ENCODE measurements around the gene SSTR3. TPM values are rescaled to one million over a fixed set of nuclear protein-coding genes. Genes with fewer than 3 reads are reported as not detected.

SSTR3 gene
- total RNA-seq, 2 experiments from 2014 or later, result 14.8 to 15.6 TPM

Other genes with a start within 250 kb of the SSTR3 start
- gene TST, start 193.0 kb downstream of the SSTR3 start, total RNA-seq, result 1 to 10 TPM; 1.8 to 2.1 TPM
- gene MPST, start 192.7 kb downstream of the SSTR3 start, total RNA-seq, result 10 to 100 TPM; 10.6 to 11.0 TPM
- 10 to 100 TPM; 32.5 to 36.8 TPM for gene KCTD17, start 160.7 kb downstream of the SSTR3 start, total RNA-seq
- gene TMPRSS6, start 102.8 kb downstream of the SSTR3 start, total RNA-seq, result 10 to 100 TPM; 17.6 to 20.2 TPM
- 100 to 1,000 TPM; 204 to 231 TPM for gene IL2RB, start 62.6 kb downstream of the SSTR3 start, total RNA-seq
- 1 to 10 TPM; 8.4 to 8.7 TPM for gene C1QTNF6, start 24.2 kb downstream of the SSTR3 start, total RNA-seq
- 100 to 1,000 TPM; 692 to 930 TPM for gene RAC2, start 31.8 kb upstream of the SSTR3 start, total RNA-seq
- 10 to 100 TPM; 33.1 to 42.8 TPM for gene CYTH4, start 70.0 kb upstream of the SSTR3 start, total RNA-seq
- gene ELFN2, start 215.0 kb upstream of the SSTR3 start, total RNA-seq, result under 1 TPM; 0.19 to 0.25 TPM

Data from activated CD4-positive, alpha-beta T cell treated with anti-CD3 and anti-CD28 coated beads for 36 hours (primary cell).